Loucy (cell line): ENCODE results near the gene HOXD13.

Source experiments
- H2AFZ ChIP-seq: fragments of 200-600 bp; sonication (generic); 2 replicates; pipeline ENCODE4 v1.6.0; 2016; ENCODE audit warnings: antibody characterized with exemption, mild to moderate bottlenecking, low read length, moderate library complexity
- H3F3A ChIP-seq: fragments of 200-600 bp; 2 replicates; pipeline ENCODE4 v1.6.0; 2016; ENCODE audit warnings: antibody characterized with exemption, low read depth, mild to moderate bottlenecking
- H3K27me3 ChIP-seq: fragments of 200-600 bp; sonication (generic); 2 replicates; pipeline ENCODE4 v1.6.1; 2014; ENCODE audit warnings: low read length, mild to moderate bottlenecking; ENCODE audit not compliant: insufficient read depth, poor library complexity, severe bottlenecking
- H3K36me3 ChIP-seq: fragments of 200-600 bp; sonication (generic); 2 replicates; pipeline ENCODE4 v1.6.1; 2016; ENCODE audit warnings: low read length; ENCODE audit not compliant: insufficient read depth
- H3K4me1 ChIP-seq: fragments of 200-600 bp; sonication (generic); 2 replicates; pipeline ENCODE4 v1.5.1; 2014; ENCODE audit warnings: low read length, mild to moderate bottlenecking; ENCODE audit not compliant: insufficient read depth, poor library complexity, severe bottlenecking
- H3K4me2 ChIP-seq: fragments of 200-600 bp; sonication (generic); 2 replicates; pipeline ENCODE4 v1.6.0; 2014; ENCODE audit warnings: antibody characterized with exemption, low read length, low read depth, mild to moderate bottlenecking; ENCODE audit not compliant: poor library complexity, severe bottlenecking
- H3K4me3 ChIP-seq: fragments of 200-600 bp; sonication (generic); 2 replicates; pipeline ENCODE4 v1.5.1; 2014; ENCODE audit warnings: low read length, mild to moderate bottlenecking, mixed read lengths; ENCODE audit not compliant: poor library complexity, severe bottlenecking
- H3K79me2 ChIP-seq: fragments of 200-600 bp; sonication (generic); 2 replicates; pipeline ENCODE4 v1.6.1; 2014; ENCODE audit warnings: low read length; ENCODE audit not compliant: insufficient read depth
- H3K9ac ChIP-seq: fragments of 200-600 bp; sonication (generic); 2 replicates; pipeline ENCODE4 v1.6.0; 2014; ENCODE audit warnings: mild to moderate bottlenecking, low read depth, low read length, moderate library complexity; ENCODE audit not compliant: poor library complexity, severe bottlenecking
- H3K9me2 ChIP-seq: fragments of 200-600 bp; sonication (generic); replicated peaks from 2 replicates; pipeline ENCODE4 v1.6.1; 2016; ENCODE audit warnings: low read depth, low read length, mixed read lengths
- H3K9me3 ChIP-seq: fragments of 200-600 bp; sonication (generic); 2 replicates; pipeline ENCODE4 v1.6.1; 2014; ENCODE audit warnings: mild to moderate bottlenecking, antibody characterized with exemption, low read length, low read depth; ENCODE audit not compliant: insufficient read depth
- H4K20me1 ChIP-seq: fragments of 200-600 bp; sonication (generic); 2 replicates; pipeline ENCODE4 v1.6.0; 2014; ENCODE audit warnings: antibody characterized with exemption, low read length, mild to moderate bottlenecking; ENCODE audit not compliant: insufficient read depth, poor library complexity, severe bottlenecking
- EZH2phosphoT487 ChIP-seq: fragments of 200-600 bp; IDR thresholded peaks from 2 replicates; pipeline ENCODE4 v1.6.1; 2018; ENCODE audit warnings: antibody characterized with exemption, mild to moderate bottlenecking, moderate library complexity, borderline replicate concordance
- TF ChIP-seq, protein P1 (sequence below): fragments of 200-600 bp; sonication (generic); conservative IDR thresholded peaks from 2 replicates; pipeline ENCODE4 v1.5.1; 2014; ENCODE audit warnings: mild to moderate bottlenecking, antibody characterized with exemption, low read length

HOXD13 gene

DNA sequence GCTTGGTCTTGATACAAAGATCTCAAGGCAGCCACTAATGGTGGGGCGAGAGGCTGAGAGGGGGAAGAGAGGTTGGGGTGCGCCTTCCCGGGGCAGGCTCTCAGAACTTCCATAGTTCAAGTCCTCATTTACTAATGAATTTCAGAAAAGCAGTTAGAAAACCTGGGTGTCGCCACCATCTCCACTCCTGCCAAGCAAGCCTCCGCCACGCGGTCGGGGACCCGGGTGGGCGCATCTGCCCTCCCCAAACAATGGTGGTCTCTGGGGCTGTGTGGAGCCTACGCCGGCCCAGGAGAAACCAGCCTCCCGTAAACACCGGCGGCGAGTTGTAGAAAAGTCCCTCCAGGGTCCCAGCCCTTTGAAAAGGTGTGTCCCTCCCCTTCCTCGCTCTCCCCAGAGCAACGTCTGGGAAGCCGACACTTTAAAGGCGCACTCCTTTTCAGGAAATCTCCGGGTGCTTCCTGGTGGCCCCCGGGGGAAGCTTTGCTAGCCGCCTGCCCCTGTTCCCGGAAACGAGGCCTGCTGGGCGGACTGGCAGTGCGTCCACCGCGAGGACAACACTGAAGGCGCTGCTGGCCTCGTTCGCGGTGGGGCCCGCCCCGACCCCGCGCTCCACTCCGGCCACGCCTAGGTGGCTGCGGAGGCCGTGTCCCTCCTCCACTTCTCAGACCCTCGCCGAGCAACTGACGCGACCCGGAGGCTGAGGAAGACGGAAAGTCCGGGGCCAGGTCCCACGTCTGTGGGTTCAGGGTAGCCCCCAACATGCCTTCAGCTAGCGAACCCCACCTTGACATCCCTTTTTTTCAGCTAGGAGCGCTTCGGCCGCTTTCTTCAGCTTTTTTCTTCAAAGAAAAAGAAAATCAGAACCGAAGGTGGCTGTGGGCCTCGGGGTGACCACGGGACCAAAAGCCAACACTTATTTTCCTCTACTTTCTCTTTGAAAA lies 25.6 kb upstream of the HOXD13 start:
- Histone ChIP-seq H4K20me1 (no peaks in the 10 kb centered on the region), H3K4me3 (no peak overlapping the region), H3K36me3 (no peaks in the 10 kb centered on the region), H3K4me1 (no peaks in the 10 kb centered on the region), H3K9me2 (no peaks in the 10 kb centered on the region), H3K9me3 (no peaks in the 10 kb centered on the region), H3K4me2 (no peak overlapping the region), H3K79me2 (no peaks in the 10 kb centered on the region), H3K27me3 (no peaks in the 10 kb centered on the region), H3F3A (no peaks in the 10 kb centered on the region), H3K9ac (no peak overlapping the region), H2AFZ (no peak overlapping the region)
- TF ChIP-seq, protein P1, sequence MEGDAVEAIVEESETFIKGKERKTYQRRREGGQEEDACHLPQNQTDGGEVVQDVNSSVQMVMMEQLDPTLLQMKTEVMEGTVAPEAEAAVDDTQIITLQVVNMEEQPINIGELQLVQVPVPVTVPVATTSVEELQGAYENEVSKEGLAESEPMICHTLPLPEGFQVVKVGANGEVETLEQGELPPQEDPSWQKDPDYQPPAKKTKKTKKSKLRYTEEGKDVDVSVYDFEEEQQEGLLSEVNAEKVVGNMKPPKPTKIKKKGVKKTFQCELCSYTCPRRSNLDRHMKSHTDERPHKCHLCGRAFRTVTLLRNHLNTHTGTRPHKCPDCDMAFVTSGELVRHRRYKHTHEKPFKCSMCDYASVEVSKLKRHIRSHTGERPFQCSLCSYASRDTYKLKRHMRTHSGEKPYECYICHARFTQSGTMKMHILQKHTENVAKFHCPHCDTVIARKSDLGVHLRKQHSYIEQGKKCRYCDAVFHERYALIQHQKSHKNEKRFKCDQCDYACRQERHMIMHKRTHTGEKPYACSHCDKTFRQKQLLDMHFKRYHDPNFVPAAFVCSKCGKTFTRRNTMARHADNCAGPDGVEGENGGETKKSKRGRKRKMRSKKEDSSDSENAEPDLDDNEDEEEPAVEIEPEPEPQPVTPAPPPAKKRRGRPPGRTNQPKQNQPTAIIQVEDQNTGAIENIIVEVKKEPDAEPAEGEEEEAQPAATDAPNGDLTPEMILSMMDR, result no peak
- no peak for TF ChIP-seq EZH2phosphoT487

DNA sequence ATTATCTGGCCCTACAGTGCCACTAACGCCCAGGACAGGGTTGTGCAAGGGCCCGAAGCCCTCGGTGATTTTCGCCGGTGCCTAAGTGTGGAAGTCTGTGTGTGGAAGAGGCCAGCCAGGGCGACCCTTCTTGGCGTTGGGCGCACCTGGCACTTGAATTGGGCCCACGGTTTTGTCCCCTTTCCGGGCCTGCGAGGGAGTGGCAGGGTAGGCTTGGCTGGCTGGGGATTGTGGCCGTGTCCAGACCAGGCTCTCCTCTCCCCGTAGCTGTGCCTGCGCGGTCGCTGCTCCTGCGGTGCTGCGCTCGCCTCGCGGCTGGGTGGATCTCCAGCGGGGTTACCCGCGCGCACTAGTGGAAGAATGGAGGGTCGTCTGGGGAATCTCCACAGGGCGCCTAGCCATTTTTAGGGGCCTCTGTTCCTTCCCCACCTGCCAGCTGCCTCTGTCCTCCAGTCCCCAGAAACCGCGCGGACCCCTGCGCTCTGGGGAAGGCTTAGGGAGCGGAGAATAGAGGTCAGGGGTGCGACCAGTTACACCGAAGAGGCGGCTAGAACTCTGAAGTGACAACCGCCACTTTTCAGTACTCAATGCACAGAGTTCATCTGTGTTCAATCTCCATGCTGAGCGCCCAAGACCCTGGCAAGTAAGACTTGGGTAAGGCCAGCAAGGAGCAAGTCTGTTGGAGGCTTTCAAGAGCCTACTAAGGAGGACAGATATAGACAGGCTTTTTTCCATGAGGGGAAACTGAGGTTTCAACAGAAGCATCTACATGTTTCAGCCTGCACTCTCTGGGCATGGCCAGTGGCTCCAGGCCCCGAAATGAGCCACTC lies 24.7 kb upstream of the HOXD13 start:
- H3K36me3 ChIP-seq, result no peaks in the 10 kb centered on the region
- no peaks in the 10 kb centered on the region for H4K20me1 ChIP-seq
- H3K9me3 ChIP-seq, result no peaks in the 10 kb centered on the region
- H3K79me2 ChIP-seq, result no peaks in the 10 kb centered on the region
- H3K9me2 ChIP-seq, result no peaks in the 10 kb centered on the region
- no peaks in the 10 kb centered on the region for H3F3A ChIP-seq
- H3K4me3 ChIP-seq, result no peak overlapping the region
- TF ChIP-seq EZH2phosphoT487, result no peak
- TF ChIP-seq, protein P1, result no peak
- H2AFZ ChIP-seq, result no peak overlapping the region
- H3K4me1 ChIP-seq, result no peaks in the 10 kb centered on the region
- H3K9ac ChIP-seq, result no peak overlapping the region
- no peaks in the 10 kb centered on the region for H3K27me3 ChIP-seq
- H3K4me2 ChIP-seq, result no peak overlapping the region

DNA sequence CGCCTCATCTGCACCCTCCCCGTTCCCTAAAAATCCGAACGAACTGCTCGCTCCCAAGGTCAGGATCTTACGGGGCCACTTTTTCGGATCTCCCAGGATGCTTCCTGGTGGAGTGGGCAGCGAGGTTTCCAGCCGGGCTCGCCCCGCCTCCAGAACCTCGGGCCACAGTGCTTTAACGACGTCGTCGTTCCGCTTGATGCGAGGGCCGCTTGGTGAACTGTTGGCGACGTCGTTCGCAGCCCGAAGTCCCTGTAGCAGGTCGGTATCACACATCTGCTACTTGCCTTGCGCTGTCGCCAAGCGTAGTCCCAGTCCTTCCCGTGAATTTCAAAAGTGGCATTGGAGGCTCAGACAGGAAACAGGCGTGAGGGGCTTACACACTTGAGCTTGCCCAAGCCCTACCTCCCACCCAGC lies 24.1 kb upstream of the HOXD13 start:
- H3K79me2 ChIP-seq, result no peaks in the 10 kb centered on the region
- H3K4me1 ChIP-seq, result no peaks in the 10 kb centered on the region

More for the DNA sequence above, 24.1 kb upstream of the HOXD13 start:
- H3F3A ChIP-seq, result no peaks in the 10 kb centered on the region
- no peaks in the 10 kb centered on the region for H3K27me3 ChIP-seq
- H4K20me1 ChIP-seq, result no peaks in the 10 kb centered on the region
- no peak overlapping the region for H2AFZ ChIP-seq
- H3K9me3 ChIP-seq, result no peaks in the 10 kb centered on the region
- H3K9ac ChIP-seq, result no peak overlapping the region
- no peaks in the 10 kb centered on the region for H3K36me3 ChIP-seq
- no peak overlapping the region for H3K4me2 ChIP-seq
- no peaks in the 10 kb centered on the region for H3K9me2 ChIP-seq
- TF ChIP-seq, protein P1, result no peak
- no peak for TF ChIP-seq EZH2phosphoT487
- H3K4me3 ChIP-seq, result no peak overlapping the region
